GM11168 (cell line): ENCODE measurements around the gene MRPL39.

Source experiments
- in situ Hi-C: fragments of 300-500 bp; cut with MboI; formaldehyde crosslinking; loops from one replicate; pipeline ENCODE4 v1.12.0; 2022; ENCODE audit warnings: low sequenced_read_pairs; ENCODE audit not compliant: unreplicated experiment

Gene MRPL39

GRCh38 chr21:25572861-25573310 lies 34.4 kb downstream of the MRPL39 start:
- in situ Hi-C loops: no loop called here

- in situ Hi-C loops: no loop called here
Measured at GRCh38 chr21:25571726-25572121, 35.6 kb downstream of the MRPL39 start.

GRCh38 chr21:25569711-25570110 lies 37.6 kb downstream of the MRPL39 start:
- in situ Hi-C loops: no loop called here

GRCh38 chr21:25569084-25569483 lies 38.2 kb downstream of the MRPL39 start:
- in situ Hi-C loops: no loop called here

GRCh38 chr21:25568246-25568645 lies 39.0 kb downstream of the MRPL39 start:
- in situ Hi-C loops: no loop called here

GRCh38 chr21:25567472-25567871 lies 39.8 kb downstream of the MRPL39 start:
- in situ Hi-C loops: no loop called here

- in situ Hi-C loops: no loop called here
Measured at GRCh38 chr21:25566645-25567044, 40.6 kb downstream of the MRPL39 start.

- in situ Hi-C loops: no loop called here
Measured at GRCh38 chr21:25565272-25566211, 41.7 kb downstream of the MRPL39 start.

- in situ Hi-C loops: loop anchor here (5.0 kb wide), 1 partner anchor 142 kb away; no protein-coding TSS in a partner anchor
Measured at GRCh38 chr21:25564349-25564948, 42.8 kb downstream of the MRPL39 start.

GRCh38 chr21:25563361-25564116 lies 43.7 kb downstream of the MRPL39 start:
- in situ Hi-C loops: loop anchor here (5.0 kb wide), 1 partner anchor 141 kb away; no protein-coding TSS in a partner anchor

GRCh38 chr21:25562660-25563059 lies 44.6 kb downstream of the MRPL39 start:
- in situ Hi-C loops: loop anchor here (5.0 kb wide), 1 partner anchor 140 kb away; no protein-coding TSS in a partner anchor

- in situ Hi-C loops: loop anchor here (5.0 kb wide), 1 partner anchor 140 kb away; no protein-coding TSS in a partner anchor
Measured at GRCh38 chr21:25561668-25562641, 45.3 kb downstream of the MRPL39 start.

- in situ Hi-C loops: loop anchor here (5.0 kb wide), 1 partner anchor 139 kb away; no protein-coding TSS in a partner anchor
Measured at GRCh38 chr21:25560891-25561290, 46.4 kb downstream of the MRPL39 start.

GRCh38 chr21:25560271-25560685 lies 47.0 kb downstream of the MRPL39 start:
- in situ Hi-C loops: loop anchor here (5.0 kb wide), 1 partner anchor 138 kb away; no protein-coding TSS in a partner anchor

- in situ Hi-C loops: loop anchor here (5.0 kb wide), 1 partner anchor 137 kb away; no protein-coding TSS in a partner anchor
Measured at GRCh38 chr21:25559746-25560145, 47.5 kb downstream of the MRPL39 start.

GRCh38 chr21:25558123-25558522 lies 49.2 kb downstream of the MRPL39 start:
- in situ Hi-C loops: no loop called here

- in situ Hi-C loops: no loop called here
Measured at GRCh38 chr21:25557180-25557579, 50.1 kb downstream of the MRPL39 start.

- in situ Hi-C loops: no loop called here
Measured at GRCh38 chr21:25556091-25556490, 51.2 kb downstream of the MRPL39 start.

GRCh38 chr21:25555492-25555891 lies 51.8 kb downstream of the MRPL39 start:
- in situ Hi-C loops: no loop called here
